Measurements from ENCODE around the gene APLNR. TPM values are rescaled to one million over a fixed set of nuclear protein-coding genes. Genes with fewer than 3 reads are reported as not detected.

The APLNR gene
- total RNA-seq, 1 donor from 2014 or later = 0.90 TPM

DNA sequence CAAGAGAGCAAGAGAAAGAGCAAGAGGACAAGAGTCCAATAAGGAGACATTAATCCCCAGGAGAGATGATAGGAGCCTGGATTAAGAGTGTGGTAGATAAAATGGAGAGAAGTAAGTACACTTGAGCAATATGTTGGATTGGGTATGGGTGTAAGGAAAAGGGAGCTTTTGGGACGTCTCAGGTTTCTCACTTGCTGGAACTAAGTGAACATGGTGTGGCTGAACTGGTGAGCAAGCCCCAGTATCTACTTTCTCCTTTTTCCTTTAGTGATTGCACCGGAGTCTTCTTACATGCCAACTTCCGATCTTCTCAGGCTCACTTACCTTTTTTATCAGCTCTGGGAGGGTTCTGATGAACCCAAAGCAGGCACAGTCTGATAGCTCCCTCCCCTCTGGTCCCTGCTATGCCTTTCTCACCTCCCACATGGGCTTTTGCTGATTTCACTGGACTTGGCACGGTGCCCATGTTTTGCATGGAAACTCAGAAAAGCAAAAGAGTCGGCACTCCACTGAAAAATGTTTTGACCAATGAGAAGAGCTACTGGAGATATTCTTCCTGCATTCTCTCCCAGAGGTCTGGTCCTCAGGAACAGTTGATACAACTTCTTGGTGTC, 14.5 kb upstream of the APLNR start:
- DNase-seq (ENCODE audit: low read depth in 2 of 2) = peak; percentile 58 to 61

GRCh38 chr11:57251037-57251436, 14.0 kb upstream of the APLNR start:
- DNase-seq (ENCODE audit: low read depth in 2 of 2) = no peak

DNA sequence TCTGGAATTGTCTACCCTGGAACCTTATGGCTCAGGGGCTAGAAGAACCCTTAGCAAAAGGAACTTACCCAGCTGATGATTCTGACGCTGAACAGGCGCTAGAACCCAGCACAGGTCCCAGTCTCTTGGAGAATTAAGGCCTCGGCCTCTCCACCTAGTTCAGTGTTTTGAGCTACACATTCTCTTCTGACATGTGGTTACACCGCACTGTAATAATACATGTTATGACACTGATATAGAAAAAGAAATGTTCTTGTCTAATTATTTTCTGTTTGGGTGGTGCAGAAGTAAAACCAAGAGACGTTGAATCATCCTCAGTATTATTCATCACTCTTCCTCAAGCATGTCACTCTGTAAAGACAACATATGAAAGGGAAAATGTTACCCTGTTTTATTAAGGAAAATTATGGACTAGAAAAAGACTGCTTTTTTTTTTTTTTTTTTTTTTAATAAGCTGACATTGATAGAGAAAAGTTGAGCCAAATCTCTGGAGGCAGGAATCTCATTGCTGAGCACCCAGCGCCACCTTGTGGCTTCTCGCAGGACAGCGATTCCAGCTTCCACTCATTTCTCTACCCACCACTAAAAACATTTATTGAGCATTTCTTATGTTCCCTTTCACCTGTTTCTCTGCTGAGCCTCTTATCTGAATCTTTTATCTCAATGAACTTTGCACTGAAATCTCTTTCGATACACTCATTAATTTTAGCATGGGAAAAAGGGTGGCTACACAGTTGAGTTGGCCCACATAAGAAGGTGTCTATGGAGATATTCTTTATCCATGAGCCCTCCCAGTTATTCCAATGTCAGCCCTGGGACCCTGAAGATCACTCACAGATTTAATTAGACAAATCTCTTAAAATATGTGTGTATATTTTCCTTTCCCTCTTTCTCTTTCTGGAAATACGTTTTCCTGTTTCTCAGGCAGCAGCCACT, 12.6 kb upstream of the APLNR start:
- DNase-seq (ENCODE audit: low read depth in 2 of 2) = peak; percentile 54 to 73

DNA sequence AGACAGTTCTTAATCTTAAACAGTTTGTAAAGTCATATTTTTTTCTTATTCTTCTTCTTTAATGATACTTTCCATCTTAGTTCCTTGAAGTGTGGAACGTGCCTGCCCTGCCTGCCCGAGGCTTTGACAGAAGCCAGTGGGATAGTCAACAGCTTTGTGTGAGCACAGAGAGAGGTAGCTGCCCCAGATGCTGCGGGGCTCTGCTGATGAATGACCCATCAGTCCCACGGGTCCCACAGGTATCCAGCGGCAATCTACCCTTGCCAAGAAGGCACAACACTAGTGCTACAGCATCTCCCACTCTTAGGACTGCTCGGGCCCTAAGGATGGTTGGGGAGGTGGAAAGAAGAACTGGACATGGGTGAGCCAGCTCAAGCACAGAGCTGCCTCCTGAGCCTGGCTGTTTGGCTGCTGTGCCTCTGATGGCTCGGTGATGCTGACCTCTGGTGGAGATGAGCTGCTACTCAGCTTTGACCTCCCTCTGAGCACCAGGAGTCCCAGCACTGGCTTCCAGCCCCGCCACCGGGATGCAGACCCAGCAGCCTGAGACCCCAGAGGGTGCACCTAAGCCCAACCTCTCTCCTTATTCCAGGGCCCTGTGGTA, 11.8 kb upstream of the APLNR start:
- DNase-seq (ENCODE audit: low read depth in 2 of 2) = peak; percentile 75 to 78

DNA sequence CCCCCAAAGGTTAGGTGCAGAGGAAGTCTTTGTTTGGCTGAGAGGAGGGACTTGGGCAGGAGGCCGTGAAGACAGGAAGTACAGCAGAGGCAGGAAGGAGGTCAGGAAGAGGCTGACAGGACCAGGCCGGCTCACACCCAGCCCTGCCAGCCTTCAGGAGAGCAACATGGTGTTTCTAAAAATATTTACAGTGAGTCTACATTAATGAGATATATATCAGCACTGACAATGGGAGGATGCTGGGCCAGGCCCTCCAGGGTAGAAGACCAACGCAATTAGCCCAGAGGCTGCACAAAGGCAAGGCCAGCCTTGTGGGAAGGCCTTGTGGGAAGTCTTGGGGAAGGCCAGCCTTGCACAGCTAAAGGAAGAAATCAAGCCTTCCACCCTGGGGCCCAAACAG, 7.9 kb upstream of the APLNR start:
- peak in 1 of 2 donors; percentile 29 for DNase-seq (ENCODE audit: low read depth in 2 of 2)

DNA sequence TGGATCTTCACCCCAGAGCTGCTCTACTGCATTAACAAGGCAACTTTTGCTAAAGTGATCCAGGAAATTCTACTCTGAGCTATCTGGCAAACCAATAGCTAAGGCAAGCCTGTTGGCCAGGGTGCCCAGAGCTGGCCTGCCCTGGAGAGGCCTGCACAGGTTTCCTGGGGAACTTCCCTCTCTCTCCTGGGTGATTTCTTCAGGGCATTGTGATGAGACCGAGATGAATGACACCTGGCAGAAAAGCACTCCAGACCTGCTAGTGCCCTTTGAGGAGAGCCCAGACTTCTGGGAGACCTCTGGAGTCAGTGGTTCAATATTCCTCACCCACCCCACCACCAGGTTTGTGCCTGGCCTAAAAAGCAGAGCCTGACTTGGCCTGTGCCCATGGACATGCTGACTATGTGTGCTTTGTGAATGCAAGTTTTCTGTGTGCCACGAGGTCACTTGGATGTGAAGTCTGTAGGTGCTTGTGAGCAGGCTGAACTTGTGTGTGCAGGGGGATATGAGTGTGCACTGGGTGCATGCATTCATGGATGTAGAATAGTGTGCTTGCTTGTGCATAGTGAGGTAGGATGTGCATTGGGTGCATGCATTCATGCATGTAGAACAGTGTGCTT, 4.4 kb upstream of the APLNR start:
- no peak for DNase-seq (ENCODE audit: low read depth in 2 of 2)

GRCh38 chr11:57240757-57241156, 3.7 kb upstream of the APLNR start:
- DNase-seq (ENCODE audit: low read depth in 2 of 2) = no peak

DNA sequence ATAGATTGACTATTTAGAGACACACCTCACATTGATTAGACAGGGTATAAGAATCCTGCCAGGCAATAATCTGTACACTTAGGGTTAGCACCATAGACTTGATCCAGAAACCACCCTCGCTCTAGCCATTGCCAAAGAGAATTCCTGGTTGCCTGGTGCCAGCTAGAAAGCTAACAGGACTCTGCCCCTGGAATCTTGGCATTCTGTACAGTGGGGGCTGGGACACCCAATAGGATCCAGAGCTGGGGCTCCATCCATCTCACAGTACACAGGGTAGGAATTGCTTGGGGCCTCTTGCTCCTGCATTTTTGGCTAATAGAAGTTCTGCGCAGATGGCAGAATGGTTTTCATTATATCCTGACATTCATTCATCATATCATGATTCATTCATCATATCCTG, 3.0 kb upstream of the APLNR start:
- DNase-seq (ENCODE audit: low read depth in 2 of 2) = no peak

GRCh38 chr11:57239348-57239747, 2.3 kb upstream of the APLNR start:
- DNase-seq (ENCODE audit: low read depth in 2 of 2) = no peak

GRCh38 chr11:57235761-57236703, 1.0 kb downstream of the APLNR start:
- no peak for DNase-seq (ENCODE audit: low read depth in 2 of 2)

DNA sequence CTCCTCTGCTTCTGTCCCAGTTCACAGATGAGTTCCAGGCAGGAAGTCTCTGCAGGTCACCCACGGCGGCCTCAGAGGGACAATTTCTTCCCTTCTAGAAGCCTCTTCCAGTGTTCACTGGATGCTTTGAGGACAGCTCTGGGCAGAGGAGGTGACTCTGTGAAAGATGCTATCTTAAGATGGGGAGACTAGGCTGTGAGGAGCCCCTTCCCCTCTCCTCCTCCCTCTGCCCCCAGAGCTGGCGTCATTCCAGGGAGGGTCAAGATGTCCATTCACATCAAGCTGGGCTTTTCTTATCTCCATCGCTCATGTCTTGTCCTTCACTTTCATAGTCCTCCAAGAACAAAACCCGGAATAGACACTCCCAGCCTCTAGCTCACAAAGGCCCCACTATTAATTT, 3.3 kb downstream of the APLNR start:
- no peak for DNase-seq (ENCODE audit: low read depth in 2 of 2)

DNA sequence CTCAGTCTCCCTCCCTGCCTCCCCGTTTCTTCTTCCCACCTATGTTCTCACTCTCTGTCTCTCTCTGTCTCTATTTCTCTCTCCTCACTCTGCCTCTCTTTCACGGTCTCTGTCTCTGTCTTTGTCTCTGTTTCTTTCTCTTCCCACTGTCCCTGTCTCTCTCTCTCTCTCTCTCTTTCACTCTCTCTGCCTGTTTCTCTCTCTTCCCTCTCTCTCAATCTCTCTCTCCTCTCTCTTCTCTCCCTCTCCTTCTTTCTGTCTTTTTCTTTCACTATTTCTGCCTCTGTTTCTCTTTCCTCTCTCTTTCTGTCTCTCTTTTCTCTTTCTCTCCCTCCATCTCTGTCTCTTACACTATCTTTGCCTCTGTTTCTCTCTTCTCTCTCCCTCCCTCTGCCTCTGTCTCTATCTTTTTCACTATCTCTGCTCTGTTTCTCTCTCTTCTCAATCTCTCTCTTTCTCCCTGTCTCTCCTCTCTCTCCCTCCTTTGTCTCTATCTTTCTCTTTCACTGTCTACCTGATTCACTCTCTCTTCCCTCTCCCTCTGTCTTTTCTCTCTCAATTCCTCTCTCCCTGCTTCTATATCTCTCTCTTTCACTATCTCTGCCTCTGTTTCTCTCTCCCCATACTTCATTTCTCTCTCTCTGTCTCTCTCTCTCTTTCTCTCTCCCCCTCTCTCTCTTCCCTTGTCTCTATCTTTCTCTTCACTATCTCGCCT, 5.4 kb downstream of the APLNR start:
- DNase-seq (ENCODE audit: low read depth in 2 of 2) = no peak

GRCh38 chr11:57230791-57231538, 6.1 kb downstream of the APLNR start:
- no peak for DNase-seq (ENCODE audit: low read depth in 2 of 2)

DNA sequence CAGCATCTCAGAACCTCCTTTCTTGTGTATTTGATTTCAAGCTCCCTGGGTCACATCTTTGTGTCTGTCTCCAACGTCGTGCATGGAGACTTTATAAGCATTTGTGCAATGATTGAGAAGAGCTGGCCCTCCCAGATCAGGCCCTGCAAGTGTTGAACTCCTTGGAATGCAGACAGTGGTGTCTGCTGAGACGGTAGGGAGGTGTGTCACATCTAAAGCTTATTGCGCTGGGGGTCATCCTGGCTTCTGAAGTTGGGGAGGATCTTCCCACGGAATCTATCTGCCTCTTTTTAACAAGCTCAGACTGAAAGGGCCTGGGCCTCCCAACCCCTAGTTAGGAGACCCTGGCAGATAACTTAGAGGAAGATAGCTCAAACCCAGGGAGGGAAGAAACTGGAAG, 6.7 kb downstream of the APLNR start:
- DNase-seq (ENCODE audit: low read depth in 2 of 2) = no peak

- DNase-seq (ENCODE audit: low read depth in 2 of 2) = no peak
These were observed 8.4 kb downstream of the APLNR start for GRCh38 chr11:57228600-57228999.

DNA sequence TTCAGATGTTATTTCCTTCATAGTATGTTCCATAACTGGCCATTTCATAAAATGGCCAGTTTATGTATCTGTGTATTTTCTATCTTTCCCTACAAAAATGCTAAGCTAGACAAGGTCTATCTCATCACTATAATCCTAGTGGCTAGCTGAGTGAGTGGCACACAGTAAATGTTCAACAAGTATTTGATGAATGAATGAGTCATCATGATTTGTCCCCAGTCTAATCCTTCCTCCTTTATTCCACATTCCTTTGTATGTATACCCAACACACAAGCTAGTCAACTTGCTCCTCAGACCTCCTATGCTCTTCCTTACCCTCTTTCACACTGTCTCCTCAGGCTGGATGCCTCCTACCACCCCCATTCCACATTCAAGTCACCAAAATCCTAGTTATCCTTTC, 12.5 kb downstream of the APLNR start:
- DNase-seq (ENCODE audit: low read depth in 2 of 2) = no peak

- no peak for DNase-seq (ENCODE audit: low read depth in 2 of 2)
These were observed 12.9 kb downstream of the APLNR start for GRCh38 chr11:57224128-57224527.

DNA sequence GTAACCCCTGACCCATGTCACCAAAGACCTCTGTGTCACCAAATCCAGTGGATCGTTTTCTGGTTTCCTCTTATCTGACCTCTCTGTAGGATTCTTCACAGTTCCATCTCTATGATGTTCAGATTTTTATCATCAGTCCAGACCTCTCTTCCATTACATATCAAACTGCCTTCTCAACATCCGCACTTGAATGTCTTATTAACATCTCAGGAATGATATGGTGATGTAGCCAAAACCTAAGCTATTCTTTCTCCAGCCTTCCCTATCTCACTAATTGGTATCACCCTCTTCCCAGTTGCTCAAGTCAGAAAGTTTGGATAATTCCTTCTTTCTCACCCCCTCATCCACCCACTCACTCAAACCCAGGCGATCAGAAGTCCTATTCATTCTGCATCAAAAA, 13.4 kb downstream of the APLNR start:
- no peak for DNase-seq (ENCODE audit: low read depth in 2 of 2)

DNA sequence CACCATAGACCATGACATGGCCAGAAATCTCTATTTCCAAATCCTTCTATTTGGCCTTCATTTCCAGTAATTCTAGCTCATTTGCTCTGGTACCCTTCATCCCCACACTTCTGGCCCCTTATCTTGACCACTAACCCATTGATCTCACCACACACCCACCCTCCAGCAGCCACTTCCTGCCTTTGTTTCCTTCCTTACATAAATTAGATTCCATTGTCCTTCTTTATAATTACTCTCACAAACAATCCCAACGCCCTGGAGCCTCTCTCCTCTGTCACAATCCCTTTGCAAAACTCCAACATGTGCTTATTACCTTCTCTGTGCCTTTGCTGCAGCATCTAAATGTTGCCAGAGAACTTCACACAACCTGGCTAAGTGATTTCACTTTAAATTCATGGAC, 14.8 kb downstream of the APLNR start:
- DNase-seq (ENCODE audit: low read depth in 2 of 2) = peak in 1 of 2 donors; percentile 25
